GM19467 (cell line): ENCODE results near the gene KIAA1614.
"Not testable (repeated sequence)": the region's sequence is repeated elsewhere in the genome, so short reads cannot be mapped to it uniquely, and the experiment has no call there.

Experiments
- ATAC-seq: cut with Tn5 transposase; IDR thresholded peaks from one replicate; pipeline ENCODE4 v1.9.1; 2021; ENCODE audit warnings: mild to moderate bottlenecking, moderate library complexity; ENCODE audit not compliant: unreplicated experiment

The KIAA1614 gene

GRCh38 chr1:180954005-180954800 is 41.5 kb downstream of the KIAA1614 start:
- peak; percentile 77 for ATAC-seq

- ATAC-seq = no peak
Observed at GRCh38 chr1:180954801-180955165, 42.1 kb downstream of the KIAA1614 start.

- ATAC-seq = no peak
Observed at GRCh38 chr1:180956028-180956640, 43.4 kb downstream of the KIAA1614 start.

GRCh38 chr1:180959620-180960019 is 46.9 kb downstream of the KIAA1614 start:
- ATAC-seq = not testable (repeated sequence)

- no peak for ATAC-seq
Observed at GRCh38 chr1:180961622-180962021, 48.9 kb downstream of the KIAA1614 start.

- no peak for ATAC-seq
Observed at GRCh38 chr1:180962178-180962577, 49.5 kb downstream of the KIAA1614 start.

GRCh38 chr1:180964056-180964455 is 51.4 kb downstream of the KIAA1614 start:
- no peak for ATAC-seq

- no peak for ATAC-seq
Observed at GRCh38 chr1:180964595-180964994, 51.9 kb downstream of the KIAA1614 start.

GRCh38 chr1:180966312-180966711 is 53.6 kb downstream of the KIAA1614 start:
- ATAC-seq = no peak

- ATAC-seq = no peak
Observed at GRCh38 chr1:180966744-180967536, 54.2 kb downstream of the KIAA1614 start.

GRCh38 chr1:180967558-180967957 is 54.9 kb downstream of the KIAA1614 start:
- ATAC-seq = no peak

- ATAC-seq = not testable (repeated sequence)
Observed at GRCh38 chr1:180968834-180969233, 56.1 kb downstream of the KIAA1614 start.

- no peak for ATAC-seq
Observed at GRCh38 chr1:180969434-180969833, 56.7 kb downstream of the KIAA1614 start.

- no peak for ATAC-seq
Observed at GRCh38 chr1:180970333-180971079, 57.8 kb downstream of the KIAA1614 start.

- no peak for ATAC-seq
Observed at GRCh38 chr1:180971273-180971997, 58.7 kb downstream of the KIAA1614 start.

GRCh38 chr1:180973369-180973768 is 60.7 kb downstream of the KIAA1614 start:
- no peak for ATAC-seq

GRCh38 chr1:180974236-180974635 is 61.5 kb downstream of the KIAA1614 start:
- ATAC-seq = no peak

GRCh38 chr1:180975551-180975950 is 62.9 kb downstream of the KIAA1614 start:
- ATAC-seq = no peak

GRCh38 chr1:180976191-180976590 is 63.5 kb downstream of the KIAA1614 start:
- ATAC-seq = no peak

- ATAC-seq = no peak
Observed at GRCh38 chr1:180976732-180977357, 64.1 kb downstream of the KIAA1614 start.
